HL-60 (cell line): ENCODE results near the gene LTB4R.

Source experiments
- CTCF ChIP-seq: IDR thresholded peaks from one replicate; pipeline ENCODE4 v1.5.1; 2011; ENCODE audit warnings: low read length, control low read depth, inconsistent platforms; ENCODE audit not compliant: insufficient read depth
- GABPA ChIP-seq: IDR thresholded peaks from 2 replicates; pipeline ENCODE4 v1.6.1; 2012; ENCODE audit warnings: low read depth
- POLR2AphosphoS5 ChIP-seq: IDR thresholded peaks from 2 replicates; pipeline ENCODE4 v1.6.1; 2012; ENCODE audit warnings: low read depth
- REST ChIP-seq: IDR thresholded peaks from 2 replicates; pipeline ENCODE4 v1.6.1; 2012; ENCODE audit warnings: low read depth; ENCODE audit not compliant: insufficient replicate concordance
- SPI1 ChIP-seq: IDR thresholded peaks from 2 replicates; pipeline ENCODE4 v1.6.1; 2012; ENCODE audit warnings: low read depth, mild to moderate bottlenecking, borderline replicate concordance

- no peak for TF ChIP-seq CTCF
- TF ChIP-seq POLR2AphosphoS5 = no peak; the same call in 1 of the 2 replicates
- TF ChIP-seq GABPA = no peak
- no peak for TF ChIP-seq REST
- TF ChIP-seq SPI1 = no peak
Observed at GRCh38 chr14:24310646-24311604, at the start of gene LTB4R.
